H4 (cell line): ENCODE data around the gene RNASE13. TPM values are rescaled to one million over a fixed set of nuclear protein-coding genes. Genes with fewer than 3 reads are reported as not detected.

Experiments used
- DNase-seq: peaks from one replicate; pipeline ENCODE4 v3.0.0-alpha.2; 2015; ENCODE audit warnings: low spot score
- total RNA-seq: library from RNA; depleted of rRNA; stranded (reverse); fragments of >200 nt; shearing (Covaris generic); gene quantifications from 2 replicates; pipeline ENCODE4 v1.2.3, GENCODE V29; 2014; rRNA removed

RNASE13 gene, protein sequence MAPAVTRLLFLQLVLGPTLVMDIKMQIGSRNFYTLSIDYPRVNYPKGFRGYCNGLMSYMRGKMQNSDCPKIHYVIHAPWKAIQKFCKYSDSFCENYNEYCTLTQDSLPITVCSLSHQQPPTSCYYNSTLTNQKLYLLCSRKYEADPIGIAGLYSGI
- total RNA-seq: not detected in 2 replicates

DNA sequence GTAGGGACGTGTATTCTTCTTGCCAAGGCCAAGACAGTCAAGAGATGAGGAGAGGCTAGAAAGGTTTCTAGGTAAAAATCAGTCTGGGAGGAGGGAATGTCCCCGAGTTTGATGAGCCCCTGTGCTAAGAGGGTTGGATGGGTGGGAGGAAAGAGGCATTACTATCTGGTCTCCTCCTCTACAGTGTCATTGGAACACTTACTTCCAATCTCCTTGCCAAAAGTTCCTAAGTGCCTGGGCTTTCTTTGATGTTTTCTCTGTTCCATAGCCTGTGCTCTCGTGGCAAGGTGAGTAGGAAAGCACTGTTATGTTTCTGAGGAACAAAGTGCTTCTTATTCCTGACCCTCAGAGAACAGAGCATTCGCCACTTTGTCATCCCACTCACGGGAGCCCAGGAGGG lies at the start of gene RNASE13:
TSS of gene RNASE13 (minus strand) at position 101 of the 400 bp plus-strand sequence. CDS start 519 bp downstream, outside the sequence.
- DNase-seq: no peak

DNA sequence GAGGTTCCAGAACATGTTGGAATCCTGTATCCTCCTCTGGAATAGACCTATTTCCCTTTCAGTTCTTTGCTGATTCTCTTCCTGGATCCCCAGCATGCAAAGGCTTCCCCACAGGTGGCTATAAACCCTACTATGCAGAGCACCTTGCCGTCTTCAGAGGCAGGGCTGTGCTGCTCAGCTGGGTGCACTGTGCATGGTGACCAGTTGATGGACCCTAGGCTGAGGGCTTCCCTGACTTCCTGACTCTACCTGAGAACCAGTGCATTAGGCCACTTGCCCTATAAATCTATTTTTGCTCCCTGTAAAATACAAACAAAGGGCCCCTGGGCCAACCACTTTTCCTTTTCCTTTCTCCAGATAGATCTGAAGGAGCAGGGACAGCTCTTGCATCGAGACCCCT lies 49.8 kb upstream of the RNASE13 start:
- DNase-seq: no peak

DNA sequence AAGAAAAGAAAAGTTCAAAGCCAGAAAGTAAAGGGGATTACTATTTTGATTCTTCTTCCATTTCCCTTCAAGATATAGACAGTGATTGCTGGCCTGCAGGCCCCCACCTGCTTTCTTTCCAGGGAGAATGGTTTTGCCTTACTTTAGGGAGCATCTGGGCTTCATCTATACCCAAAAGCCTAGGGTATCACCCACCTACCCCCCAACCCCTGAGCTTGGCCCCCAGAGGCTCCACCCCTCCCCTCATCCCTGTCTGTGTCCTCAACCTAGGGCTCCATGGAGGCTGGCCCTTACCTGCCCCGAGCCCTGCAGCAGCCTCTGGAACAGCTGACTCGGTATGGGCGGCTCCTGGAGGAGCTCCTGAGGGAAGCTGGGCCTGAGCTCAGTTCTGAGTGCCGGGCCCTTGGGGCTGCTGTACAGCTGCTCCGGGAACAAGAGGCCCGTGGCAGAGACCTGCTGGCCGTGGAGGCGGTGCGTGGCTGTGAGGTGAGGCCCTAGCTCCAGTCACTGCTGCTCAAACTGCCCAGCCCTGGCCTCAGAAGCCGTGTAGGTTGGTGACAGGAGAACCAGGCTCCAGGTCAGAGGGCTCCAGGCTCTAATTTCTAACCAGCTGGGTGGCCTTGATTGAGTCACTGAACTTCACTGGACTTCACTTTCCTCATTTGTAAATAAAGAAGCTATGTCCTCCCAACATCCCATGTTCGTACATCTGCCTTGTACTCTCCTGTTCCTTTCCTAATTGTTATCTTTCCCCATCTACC lies 49.1 kb upstream of the RNASE13 start:
- no peak for DNase-seq

DNA sequence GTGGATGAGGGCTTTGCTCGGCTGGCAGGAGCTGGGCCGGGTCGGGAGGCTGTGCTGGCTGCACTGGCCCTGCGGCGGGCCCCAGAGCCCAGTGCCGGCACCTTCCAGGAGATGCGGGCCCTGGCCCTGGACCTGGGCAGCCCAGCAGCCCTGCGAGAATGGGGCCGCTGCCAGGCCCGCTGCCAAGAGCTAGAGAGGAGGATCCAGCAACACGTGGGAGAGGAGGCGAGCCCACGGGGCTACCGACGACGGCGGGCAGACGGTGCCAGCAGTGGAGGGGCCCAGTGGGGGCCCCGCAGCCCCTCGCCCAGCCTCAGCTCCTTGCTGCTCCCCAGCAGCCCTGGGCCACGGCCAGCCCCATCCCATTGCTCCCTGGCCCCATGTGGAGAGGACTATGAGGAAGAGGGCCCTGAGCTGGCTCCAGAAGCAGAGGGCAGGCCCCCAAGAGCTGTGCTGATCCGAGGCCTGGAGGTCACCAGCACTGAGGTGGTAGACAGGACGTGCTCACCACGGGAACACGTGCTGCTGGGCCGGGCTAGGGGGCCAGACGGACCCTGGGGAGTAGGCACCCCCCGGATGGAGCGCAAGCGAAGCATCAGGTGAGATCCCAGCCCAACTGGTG lies 47.0 kb upstream of the RNASE13 start:
- no peak for DNase-seq

DNA sequence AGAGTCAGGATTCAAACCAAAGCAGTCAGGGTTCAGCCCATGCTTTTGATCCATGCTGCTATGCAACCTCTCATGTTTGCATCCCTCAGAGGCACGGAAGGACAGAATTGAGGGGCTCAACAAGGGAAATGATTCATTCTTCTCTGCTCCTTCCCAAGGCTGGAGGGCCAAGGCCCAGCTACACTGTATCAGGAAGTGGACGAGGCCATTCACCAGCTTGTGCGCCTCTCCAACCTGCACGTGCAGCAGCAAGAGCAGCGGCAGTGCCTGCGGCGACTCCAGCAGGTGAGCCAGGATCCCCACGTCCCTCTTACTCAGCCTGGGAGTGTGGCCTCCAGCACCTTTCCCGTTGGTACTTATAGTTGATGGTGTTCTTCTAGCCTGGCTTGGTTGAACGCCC lies 44.1 kb upstream of the RNASE13 start:
- no peak for DNase-seq

DNA sequence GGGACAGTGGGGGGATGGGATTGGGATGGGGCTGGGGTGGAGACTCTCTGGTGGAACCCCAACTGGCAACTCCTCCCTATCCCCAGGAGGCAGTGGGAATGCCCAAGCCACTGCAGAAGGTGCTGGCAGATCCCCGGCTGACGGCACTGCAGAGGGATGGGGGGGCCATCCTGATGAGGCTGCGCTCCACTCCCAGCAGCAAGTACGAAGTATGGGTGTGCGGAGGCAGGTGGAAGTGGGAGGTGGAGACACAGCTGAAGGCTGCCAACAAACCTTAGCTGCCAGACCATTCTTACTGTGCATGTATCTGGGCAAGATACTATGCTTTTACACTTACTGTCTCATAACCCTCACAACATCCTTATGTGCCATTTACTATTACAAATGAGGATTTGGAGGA lies 43.7 kb upstream of the RNASE13 start:
- DNase-seq: no peak

DNA sequence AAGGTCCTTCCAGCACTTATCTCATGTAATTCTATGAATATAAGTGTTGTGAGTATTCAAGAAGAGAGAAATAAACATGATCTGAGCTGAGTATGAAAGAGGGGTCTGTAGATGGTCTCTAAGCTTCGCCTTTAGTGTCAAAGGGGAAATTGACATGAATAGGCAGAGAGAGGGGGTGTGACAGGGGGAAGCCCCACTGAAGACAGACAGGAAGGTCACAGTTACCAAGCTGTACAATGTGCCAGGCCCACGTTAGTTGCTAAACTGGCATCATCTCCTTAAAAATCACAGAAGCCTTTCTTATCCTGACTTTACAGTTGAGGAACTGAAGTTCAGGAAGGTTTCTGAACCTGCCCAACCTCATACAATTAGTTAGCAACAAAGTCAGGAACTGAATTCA lies 43.1 kb upstream of the RNASE13 start:
- DNase-seq: no peak

DNA sequence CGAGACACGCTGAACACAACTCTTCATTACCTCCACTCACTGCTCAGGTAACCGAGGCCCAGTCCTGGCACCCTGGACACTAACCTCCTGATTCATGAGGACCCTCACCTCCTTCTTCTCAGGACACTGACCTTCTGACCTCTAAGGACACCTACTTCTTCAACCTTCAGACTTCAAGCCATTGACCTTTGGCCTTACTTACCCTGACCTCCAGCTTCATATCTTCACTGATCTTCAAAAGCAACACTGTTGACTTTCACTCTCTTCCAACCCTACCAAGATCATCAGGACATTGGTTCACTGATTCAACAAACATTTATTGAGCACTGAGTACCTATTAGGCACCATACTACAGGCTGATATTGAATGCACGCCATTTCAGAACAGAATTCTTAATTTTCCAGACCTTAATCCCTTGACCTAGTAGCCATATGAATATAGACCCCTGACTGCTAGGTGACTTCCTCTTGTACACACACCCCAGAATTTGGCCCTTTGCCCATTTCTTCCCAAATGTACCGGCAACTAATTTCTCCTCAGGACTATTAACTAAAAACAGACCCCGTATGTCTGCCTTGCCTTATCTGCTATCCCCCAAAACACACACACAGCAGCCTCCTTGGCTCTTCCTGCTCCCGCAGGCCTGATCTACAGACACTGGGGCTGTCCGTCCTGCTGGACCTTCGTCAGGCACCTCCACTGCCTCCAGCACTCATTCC lies 41.3 kb upstream of the RNASE13 start:
- DNase-seq: no peak

DNA sequence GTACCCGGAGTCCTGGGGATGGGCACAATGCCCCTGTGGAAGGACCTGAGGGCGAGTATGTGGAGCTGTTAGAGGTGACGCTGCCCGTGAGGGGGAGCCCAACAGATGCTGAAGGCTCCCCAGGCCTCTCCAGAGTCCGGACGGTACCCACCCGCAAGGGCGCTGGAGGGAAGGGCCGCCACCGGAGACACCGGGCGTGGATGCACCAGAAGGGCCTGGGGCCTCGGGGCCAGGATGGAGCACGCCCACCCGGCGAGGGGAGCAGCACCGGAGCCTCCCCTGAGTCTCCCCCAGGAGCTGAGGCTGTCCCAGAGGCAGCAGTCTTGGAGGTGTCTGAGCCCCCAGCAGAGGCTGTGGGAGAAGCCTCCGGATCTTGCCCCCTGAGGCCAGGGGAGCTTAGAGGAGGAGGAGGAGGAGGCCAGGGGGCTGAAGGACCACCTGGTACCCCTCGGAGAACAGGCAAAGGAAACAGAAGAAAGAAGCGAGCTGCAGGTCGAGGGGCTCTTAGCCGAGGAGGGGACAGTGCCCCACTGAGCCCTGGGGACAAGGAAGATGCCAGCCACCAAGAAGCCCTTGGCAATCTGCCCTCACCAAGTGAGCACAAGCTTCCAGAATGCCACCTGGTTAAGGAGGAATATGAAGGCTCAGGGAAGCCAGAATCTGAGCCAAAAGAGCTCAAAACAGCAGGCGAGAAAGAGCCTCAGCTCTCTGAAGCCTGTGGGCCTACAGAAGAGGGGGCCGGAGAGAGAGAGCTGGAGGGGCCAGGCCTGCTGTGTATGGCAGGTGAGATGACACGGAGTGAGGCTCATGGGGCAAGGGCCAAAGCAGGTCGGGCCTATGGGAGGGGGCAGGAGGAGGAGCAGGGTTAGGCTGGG lies 40.0 kb upstream of the RNASE13 start:
- DNase-seq: no peak

DNA sequence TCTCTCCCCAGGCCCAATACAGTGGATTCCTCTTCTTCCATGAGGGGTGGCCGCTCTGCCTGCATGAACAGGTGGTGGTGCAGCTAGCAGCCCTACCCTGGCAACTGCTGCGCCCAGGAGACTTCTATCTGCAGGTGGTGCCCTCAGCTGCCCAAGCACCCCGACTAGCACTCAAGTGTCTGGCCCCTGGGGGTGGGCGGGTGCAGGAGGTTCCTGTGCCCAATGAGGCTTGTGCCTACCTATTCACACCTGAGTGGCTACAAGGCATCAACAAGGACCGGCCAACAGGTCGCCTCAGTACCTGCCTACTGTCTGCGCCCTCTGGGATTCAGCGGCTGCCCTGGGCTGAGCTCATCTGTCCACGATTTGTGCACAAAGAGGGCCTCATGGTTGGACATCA lies 39.3 kb upstream of the RNASE13 start:
- DNase-seq: no peak

DNA sequence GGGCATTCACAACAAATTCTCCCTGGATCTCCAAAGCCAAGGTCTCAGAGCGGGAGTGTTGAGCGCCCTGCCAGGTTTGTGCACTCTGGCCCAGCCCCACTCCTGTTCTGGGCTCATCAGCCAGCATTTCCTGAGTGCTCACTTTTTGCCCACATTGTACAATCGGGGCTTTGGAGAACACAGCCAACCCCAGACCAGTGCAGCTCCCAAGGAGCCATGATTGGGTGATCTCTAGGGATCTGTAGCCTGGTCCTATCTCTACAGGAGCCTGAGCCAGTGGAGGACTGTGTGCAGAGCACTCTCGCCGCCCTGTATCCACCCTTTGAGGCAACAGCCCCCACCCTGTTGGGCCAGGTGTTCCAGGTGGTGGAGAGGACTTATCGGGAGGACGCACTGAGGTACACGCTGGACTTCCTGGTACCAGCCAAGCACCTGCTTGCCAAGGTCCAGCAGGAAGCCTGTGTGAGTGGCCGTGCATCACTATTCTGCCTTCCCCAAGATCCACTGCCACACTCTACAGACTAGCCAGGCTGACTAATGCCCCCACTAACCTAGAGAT lies 38.3 kb upstream of the RNASE13 start:
- no peak for DNase-seq

DNA sequence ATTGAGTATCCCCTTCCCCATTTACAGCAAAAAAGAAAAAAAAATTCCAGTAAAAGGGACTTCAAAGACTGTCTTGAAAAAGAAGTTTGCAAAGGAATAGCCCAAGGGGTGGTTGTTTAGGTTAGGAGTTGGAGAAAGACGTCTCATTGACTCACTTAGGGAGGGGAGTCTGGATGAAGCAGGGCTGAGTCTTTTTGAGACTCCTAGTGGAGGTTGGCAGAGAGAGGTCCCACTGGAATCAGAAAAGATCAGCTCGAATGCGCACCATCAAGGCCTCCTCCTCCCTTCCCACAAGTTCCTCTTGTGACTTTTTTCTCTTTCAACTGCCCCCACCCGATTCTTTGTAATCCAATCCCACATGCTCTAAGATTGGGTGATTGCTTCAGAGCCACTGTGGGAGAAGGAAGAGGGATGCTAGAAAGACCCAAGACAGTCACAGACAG lies 37.4 kb upstream of the RNASE13 start:
- DNase-seq: peak; percentile 25

DNA sequence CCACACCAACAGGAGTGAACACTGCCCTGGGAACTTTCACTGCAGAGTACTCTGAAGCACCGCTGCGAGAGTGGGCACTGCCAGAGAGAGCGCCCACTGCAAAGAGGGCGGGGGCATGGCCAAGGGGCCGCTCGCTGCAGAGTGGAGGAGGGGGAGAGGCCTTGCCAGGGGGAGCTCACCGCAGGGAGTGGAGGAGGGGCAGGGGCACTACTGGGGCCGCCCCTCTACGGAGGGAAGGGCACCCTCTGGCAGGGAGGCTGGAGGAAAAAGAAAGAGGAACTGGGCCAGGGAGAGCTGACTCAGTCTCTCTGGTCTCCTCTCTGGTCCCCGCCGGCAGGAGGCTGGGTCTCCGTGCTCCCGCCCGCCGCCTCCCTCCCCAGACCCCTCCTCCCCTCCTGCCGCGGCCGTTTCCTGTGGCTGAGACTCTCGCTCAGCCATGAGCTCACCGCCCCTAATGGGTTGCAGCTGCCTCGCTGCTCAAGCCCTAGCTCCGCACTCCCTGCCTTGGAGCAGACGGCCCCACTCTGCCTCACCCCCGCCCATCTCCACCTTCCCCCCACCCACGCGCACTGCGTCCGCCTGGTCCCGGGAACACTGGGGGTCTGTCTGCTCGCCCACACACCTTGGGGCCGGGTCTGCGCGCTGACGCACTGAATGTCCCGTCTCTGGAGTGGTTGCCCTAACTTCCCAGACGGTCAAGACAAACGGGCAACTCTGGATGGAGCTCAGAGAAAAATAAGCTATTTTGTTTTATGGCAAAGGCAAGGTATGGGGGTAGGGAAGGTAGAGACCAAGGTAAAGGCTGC lies 36.8 kb upstream of the RNASE13 start:
- peak; percentile 90 for DNase-seq

DNA sequence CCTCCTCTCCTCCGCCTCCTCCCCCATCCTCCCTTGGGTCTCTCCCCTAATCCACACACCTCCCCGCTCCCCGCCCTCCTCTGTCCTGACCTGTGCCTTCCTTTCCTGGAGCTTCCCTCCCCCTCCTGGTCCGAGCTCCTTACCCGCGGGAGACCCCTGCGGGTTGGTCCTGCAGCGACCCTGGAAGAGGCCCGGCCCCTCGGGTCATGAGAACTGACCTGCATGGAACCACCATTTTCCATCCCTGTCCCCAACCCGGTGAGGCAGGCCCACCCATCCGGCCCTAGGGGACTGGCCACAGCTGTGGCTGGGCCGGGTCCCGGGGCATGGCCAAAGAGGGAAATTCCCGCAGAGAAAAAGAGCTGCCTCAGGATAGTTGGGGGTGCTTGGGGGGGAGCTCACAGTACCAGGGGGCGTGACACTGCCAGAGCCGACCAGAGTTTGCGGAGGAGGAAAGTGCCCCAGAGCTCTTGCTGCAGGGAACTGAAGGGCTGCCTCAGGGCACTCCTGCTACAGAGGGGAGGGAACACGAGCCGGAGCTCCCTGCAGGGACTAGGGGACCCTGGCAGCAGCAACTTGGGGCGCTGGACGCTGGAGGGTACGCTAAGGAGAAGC lies 36.1 kb upstream of the RNASE13 start:
- peak; percentile 34 for DNase-seq

DNA sequence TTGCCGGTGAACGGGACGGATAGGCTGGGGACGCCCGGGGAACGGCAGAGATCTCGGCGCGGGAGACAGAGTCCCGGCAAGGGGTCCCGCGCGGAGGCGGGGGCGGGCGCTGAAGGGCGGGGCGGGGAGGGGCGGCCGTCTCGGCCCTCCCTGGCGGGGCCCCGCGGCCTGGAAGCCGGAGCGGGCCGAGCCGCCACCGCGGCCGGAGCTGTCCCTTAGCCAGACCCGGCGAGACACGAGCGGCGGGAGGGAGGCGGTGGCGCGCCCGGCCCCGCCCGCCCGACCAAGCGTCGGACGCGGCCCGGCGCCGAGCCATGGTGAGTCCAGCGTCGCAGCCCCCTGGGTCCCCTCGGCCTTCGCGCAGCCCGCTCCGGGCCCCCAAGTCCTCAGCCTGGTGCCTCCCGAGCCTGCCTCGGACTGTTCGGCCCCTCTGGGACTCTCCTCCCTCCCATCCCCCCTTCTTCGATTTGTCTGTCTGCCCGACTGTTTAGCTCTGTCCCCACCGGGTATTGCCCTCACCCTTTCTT lies 35.5 kb upstream of the RNASE13 start, which contains the start of gene ARHGEF40:
TSS of gene ARHGEF40 (plus strand) at position 222 of the 527 bp plus-strand sequence. CDS start at position 315, 93 bp downstream.
- no peak for DNase-seq

DNA sequence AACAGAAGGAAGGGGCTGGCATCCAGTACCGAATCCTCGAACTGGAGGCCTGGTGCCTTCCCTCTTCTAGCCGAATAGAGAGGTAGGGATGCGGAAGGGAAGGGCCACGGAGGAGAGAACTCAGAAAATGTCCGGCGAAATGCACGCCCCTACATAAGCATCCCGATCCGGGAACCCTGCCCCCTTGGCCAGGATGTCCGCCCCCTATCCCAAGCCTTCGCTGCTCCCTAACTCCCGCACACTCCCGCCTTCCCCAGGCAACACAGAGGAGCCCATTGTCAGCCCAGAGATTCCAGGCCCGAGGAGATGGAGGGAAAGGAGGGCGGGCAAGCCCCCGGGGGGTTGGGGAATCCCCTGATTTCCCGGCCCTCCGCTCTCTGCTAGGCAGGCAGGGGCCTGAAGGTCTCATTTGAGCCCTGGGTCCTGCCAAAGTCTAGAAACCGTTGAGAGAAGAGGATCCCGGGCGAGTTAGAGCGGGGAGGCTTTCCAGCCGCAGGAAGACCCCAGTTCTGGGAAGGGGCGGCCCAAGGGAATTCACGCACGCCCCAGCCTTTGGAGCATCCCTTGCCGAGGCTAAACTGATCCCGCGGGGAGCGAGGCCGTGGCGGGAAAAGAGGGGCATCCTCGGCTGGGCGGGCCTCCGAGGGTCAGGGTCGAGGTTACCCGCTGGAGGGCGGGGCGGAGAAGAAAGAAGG lies 34.9 kb upstream of the RNASE13 start:
- DNase-seq: no peak

DNA sequence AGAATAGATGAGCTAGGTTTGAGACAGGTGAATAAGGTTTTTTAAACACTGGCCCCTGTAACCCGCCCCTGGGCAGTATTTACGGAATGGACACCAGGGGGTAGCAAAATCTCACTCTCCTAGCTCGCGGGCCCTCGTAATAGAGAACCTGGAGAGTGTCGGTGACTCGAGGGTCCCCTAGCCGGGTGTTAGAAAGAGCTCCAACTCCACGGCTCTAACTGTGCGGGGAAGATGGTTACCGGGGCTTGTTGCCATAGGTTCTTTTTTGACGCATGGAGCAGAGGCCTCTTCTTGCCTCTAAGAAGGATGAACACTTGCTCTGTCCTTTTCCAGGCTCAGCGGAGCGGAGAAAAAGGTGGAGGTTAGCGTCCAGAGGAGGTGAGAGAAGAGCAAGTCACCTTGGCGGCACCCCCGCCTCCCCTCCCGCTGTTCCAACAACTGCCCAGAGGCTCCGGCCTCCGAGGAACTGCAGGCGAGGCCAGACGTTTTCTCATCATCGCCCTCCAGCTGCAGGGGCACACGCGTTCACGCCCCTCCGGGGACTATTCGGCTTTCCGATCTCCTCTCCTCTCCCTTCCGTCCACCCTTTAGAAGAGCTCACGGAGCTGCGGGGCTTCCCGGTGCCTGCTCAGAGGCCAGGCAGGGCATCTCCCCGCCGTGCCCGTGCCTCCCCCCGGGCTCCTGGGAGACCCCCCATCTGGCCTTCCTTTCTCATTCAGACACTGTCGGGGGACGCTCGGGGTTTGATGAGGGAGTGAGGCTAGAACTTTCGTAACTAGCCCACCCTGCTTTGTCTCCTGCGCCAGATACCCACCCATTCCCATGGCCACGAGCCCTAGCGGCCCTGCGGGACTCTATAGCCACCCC lies 34.1 kb upstream of the RNASE13 start:
- no peak for DNase-seq
